Measurements from ENCODE around the gene VOPP1. TPM values are rescaled to one million over a fixed set of nuclear protein-coding genes. Genes with fewer than 3 reads are reported as not detected.

VOPP1 gene
- total and polyA plus RNA-seq, 12 donors: 9.3 to 42.9 (median 22.8) TPM

DNA sequence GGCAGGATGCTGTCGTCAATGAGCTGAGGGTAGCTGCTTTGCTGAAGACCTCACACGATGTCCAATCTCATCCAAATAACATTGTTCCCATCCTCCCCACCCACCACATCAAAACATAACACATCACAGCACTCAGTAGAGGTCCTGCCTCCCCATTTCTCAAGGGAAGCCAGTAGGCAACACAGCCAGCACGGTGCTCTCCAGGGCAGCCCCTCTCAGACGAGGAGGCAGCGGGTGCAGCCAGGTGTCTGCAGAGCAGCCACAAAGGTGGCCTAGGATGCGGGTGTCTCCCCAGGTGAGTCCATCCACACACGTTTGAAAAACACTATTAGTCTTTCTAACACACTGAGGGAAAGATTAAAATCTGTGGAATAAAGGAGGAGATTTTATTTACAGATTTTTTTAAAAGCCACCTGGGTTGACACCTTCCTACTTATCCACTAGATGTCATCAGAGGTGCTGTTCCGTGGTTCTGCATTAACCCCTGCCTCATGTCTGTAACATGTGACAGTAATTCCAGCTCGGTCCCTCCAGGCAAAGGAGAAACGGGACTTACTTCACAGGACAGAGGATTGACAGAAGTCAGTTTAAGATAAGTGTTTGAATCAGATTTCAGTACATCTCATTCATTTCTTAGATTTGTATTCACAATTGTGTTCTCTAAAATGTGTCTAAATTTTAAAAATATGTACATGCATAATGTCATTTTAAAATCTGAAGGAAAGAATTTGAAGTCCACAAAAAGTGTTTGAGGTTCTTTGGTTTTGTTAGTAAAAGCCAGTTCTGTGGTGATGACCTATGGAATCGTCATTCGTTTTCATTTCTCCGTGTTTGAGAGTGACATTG lies 139.1 kb downstream of the VOPP1 start:
- no peak for DNase-seq
- Histone ChIP-seq H3K27me3 (no peaks in the 10 kb centered on the region), H3K27ac (no peak overlapping the region), H3K9me3 (no peaks in the 10 kb centered on the region), H3K36me3 (peaks cover 0 to 14% (median 0%) of the 10 kb centered on the region in 9 donors), H3K4me1 (peaks cover 0 to 8% (median 0%) of the 10 kb centered on the region in 9 donors), H3K4me3 (no peak overlapping the region)
- TF ChIP-seq, protein P1, sequence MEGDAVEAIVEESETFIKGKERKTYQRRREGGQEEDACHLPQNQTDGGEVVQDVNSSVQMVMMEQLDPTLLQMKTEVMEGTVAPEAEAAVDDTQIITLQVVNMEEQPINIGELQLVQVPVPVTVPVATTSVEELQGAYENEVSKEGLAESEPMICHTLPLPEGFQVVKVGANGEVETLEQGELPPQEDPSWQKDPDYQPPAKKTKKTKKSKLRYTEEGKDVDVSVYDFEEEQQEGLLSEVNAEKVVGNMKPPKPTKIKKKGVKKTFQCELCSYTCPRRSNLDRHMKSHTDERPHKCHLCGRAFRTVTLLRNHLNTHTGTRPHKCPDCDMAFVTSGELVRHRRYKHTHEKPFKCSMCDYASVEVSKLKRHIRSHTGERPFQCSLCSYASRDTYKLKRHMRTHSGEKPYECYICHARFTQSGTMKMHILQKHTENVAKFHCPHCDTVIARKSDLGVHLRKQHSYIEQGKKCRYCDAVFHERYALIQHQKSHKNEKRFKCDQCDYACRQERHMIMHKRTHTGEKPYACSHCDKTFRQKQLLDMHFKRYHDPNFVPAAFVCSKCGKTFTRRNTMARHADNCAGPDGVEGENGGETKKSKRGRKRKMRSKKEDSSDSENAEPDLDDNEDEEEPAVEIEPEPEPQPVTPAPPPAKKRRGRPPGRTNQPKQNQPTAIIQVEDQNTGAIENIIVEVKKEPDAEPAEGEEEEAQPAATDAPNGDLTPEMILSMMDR (IDR thresholded peaks at IDR 0.05): peak in 8 of 9 donors; percentile 24 to 61 (median 50)
- WGBS, 2 donors: 63 to 68% methylated on average over 13 of the region's 13 CpGs
- intact Hi-C loops (cut with DNase I): loop anchor here in 7 of 10 donors (2.0 to 10.0 kb wide), 8 partner anchors 72 to 639 kb away; no protein-coding TSS in a partner anchor
- ATAC-seq: peak in 6 of 8 donors; percentile 36 to 71 (median 58)

DNA sequence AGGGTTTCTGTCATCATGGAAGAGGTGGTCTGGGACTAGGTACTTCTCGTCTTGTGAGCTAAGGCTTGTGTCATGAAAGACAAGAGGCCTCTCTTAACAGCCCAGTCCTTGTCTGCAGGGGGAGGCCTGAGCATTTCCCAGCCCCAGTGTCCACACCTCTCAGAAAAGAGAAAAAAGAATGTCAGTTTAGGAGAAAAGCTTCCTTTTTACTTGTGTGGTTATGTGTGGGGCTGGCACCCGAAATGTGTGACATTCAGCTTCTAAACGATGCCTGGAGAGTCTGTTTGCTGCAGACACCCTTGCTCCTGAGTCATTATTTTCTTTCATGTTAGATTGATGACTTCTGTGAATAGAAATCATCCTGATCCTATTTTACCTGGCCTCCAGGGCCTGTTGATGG lies 139.8 kb downstream of the VOPP1 start:
- TF ChIP-seq, protein P1 (IDR thresholded peaks at IDR 0.05): no peak
- DNase-seq: no peak
- no peak for ATAC-seq

DNA sequence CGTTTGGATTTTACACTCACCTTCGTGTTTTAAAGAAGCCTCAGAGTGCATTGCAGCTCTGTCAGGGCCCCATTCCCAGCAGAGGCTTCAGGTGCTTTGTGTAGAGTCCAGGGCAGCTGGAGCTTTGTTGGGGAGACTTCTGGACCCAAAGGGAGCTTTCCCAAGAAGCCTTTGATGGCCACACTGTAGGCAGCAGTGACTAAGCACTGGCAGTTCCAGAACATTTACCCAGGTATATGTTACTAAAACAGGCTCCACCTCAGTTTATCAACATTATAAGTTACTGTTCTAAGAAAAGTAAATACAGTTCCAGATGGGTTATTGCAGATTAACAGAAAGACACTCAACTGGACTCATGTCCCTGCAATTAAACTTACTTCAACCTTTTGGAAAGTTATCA lies 140.4 kb downstream of the VOPP1 start:
- Histone ChIP-seq H3K4me3 (no peak overlapping the region), H3K36me3 (peaks cover 0 to 16% (median 0%) of the 10 kb centered on the region in 9 donors), H3K27ac (no peak overlapping the region), H3K27me3 (no peaks in the 10 kb centered on the region), H3K9me3 (no peaks in the 10 kb centered on the region), H3K4me1 (peaks cover 0 to 8% (median 0%) of the 10 kb centered on the region in 9 donors)
- ATAC-seq (no peak), DNase-seq (no peak)
- intact Hi-C loops (cut with DNase I): loop anchor here in 8 of 10 donors (2.0 to 10.0 kb wide), 8 partner anchors 73 to 640 kb away; no protein-coding TSS in a partner anchor
- TF ChIP-seq, protein P1 (IDR thresholded peaks at IDR 0.05): no peak
- WGBS, 2 donors: 51 to 61% methylated on average over 2 of the region's 2 CpGs

More for the DNA sequence above, 139.8 kb downstream of the VOPP1 start:
- no peaks in the 10 kb centered on the region for H3K27me3 ChIP-seq
- no peaks in the 10 kb centered on the region for H3K9me3 ChIP-seq
- 82 to 88% methylated on average over 3 of the region's 3 CpGs for WGBS, 2 donors
- intact Hi-C loops (cut with DNase I): loop anchor here in 7 of 10 donors (2.0 to 10.0 kb wide), 8 partner anchors 72 to 640 kb away; no protein-coding TSS in a partner anchor
- H3K27ac ChIP-seq: no peak overlapping the region
- peaks cover 0 to 16% (median 0%) of the 10 kb centered on the region in 9 donors for H3K36me3 ChIP-seq
- no peak overlapping the region for H3K4me3 ChIP-seq
- H3K4me1 ChIP-seq: peaks cover 0 to 8% (median 0%) of the 10 kb centered on the region in 9 donors

DNA sequence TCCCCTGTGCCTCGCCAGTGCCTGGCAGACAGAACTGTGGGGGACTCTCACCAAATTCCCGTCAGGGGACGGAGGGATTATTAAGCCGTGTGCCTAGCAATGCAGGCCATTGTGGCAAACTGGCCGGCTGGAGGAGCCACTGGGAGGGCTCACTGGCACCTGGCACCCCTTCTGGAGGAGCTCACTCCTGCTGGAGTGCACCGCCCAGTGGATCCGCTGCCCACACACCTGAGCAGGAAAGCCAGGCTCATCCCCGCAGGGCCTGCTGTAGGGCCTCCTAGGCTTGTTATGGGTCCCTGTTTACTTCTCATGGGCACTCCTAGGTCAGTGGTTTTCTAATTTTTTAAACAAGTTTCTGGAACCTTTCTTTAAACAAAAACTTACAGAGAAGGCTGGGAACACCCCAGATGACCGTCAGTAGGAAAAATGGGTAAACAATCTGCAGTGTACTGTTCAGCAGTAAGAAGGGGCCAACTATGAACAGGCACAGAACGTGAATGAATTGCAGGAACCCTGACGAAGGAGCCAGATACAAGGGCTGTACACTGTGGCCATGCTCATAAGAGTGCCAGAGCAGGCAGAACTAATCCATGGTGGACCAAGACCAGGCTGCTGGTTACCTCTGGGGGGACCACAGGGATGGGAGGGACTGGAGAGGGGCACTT lies 142.3 kb downstream of the VOPP1 start:
- ATAC-seq: no peak
- Histone ChIP-seq H3K27me3 (no peaks in the 10 kb centered on the region), H3K9me3 (no peaks in the 10 kb centered on the region), H3K36me3 (peaks cover 0 to 30% (median 15%) of the 10 kb centered on the region in 9 donors), H3K27ac (no peak overlapping the region), H3K4me3 (no peak overlapping the region), H3K4me1 (peaks cover 0 to 8% (median 0%) of the 10 kb centered on the region in 9 donors)
- TF ChIP-seq, protein P1 (IDR thresholded peaks at IDR 0.05): no peak
- DNase-seq: no peak
- intact Hi-C loops (cut with DNase I): loop anchor here in 7 of 10 donors (2.0 to 10.0 kb wide), 8 partner anchors 75 to 655 kb away; no protein-coding TSS in a partner anchor
- 88% methylated on average over 11 of the region's 11 CpGs for WGBS, 2 donors
